Endothelial cell of umbilical vein (primary cell): ENCODE data around the gene PPM1L. TPM values are rescaled to one million over a fixed set of nuclear protein-coding genes. Genes with fewer than 3 reads are reported as not detected.

Source experiments
- BruUV-seq: library from RNA; stranded (reverse); fragments of 400-500 nt; replicated peaks from 2 replicates; lab custom pipeline; 2021; lab: Mats Ljungman, UMichigan
- CTCF ChIA-PET: fragments of 300-600, 350-600 bp; sonication (Branson Sonifier 250); formaldehyde crosslinking; loops from one replicate; lab custom pipeline; 2021; ENCODE audit warnings: antibody characterized with exemption, inconsistent platforms; lab: Charles Lee
- POLR2A ChIA-PET: fragments of 300-600, 350-600 bp; sonication (Branson Sonifier 250); formaldehyde crosslinking; loops from one replicate; lab custom pipeline; 2021; ENCODE audit warnings: antibody characterized with exemption, inconsistent platforms; lab: Charles Lee
- DNase-seq: peaks from one replicate; pipeline ENCODE4 v3.0.0-alpha.2; 2011; ENCODE audit warnings: low read depth, low spot score
- FAIRE-seq: peaks from 2 replicates; lab custom pipeline; 2011; peaks lifted over from hg19 to GRCh38; lab: Jason Lieb, UNC
- H2AFZ ChIP-seq: 2 replicates; pipeline ENCODE4 v1.6.0; 2012; ENCODE audit warnings: low read depth, low read length, control low read depth, inconsistent platforms
- H3K27ac ChIP-seq: 2 replicates; pipeline ENCODE4 v1.5.1; 2011; ENCODE audit warnings: low read depth, mild to moderate bottlenecking, control low read depth, low read length, moderate library complexity; ENCODE audit not compliant: insufficient read depth
- H3K27me3 ChIP-seq, 2 experiments: 2 replicates each; pipeline versions ENCODE4 v1.6.0 to v1.6.1; 2011; ENCODE audit warnings: low read length in 2 of 2, mixed read lengths in 1 of 2; ENCODE audit not compliant: control insufficient read depth in 2 of 2, insufficient read depth in 2 of 2
- H3K36me3 ChIP-seq, 2 experiments: 2 replicates in 1 of 2; 3 replicates in 1 of 2; pipeline ENCODE4 v1.5.1; 2011; ENCODE audit warnings: low read length in 2 of 2, mild to moderate bottlenecking in 1 of 2, moderate library complexity in 1 of 2; ENCODE audit not compliant: control insufficient read depth in 2 of 2, insufficient read depth in 2 of 2; ENCODE audit errors: extremely low read depth in 1 of 2
- H3K4me1 ChIP-seq: 3 replicates; pipeline ENCODE4 v1.5.1; 2011; ENCODE audit warnings: mild to moderate bottlenecking, low read length; ENCODE audit not compliant: control insufficient read depth, insufficient read depth; ENCODE audit errors: extremely low read depth
- H3K4me2 ChIP-seq: 2 replicates; pipeline ENCODE4 v1.6.1; 2011; ENCODE audit warnings: low read length, control low read depth, mixed read lengths; ENCODE audit not compliant: insufficient read depth
- H3K4me3 ChIP-seq, 3 experiments: fragments of 200-600 bp in 1 of 3; sonication (generic), shearing (Covaris generic) in 1 of 3; replicated peaks in 1 of 3; 2 replicates each; pipeline ENCODE4 v1.5.1; 2011 to 2016; ENCODE audit warnings: control low read depth in 3 of 3, low read length in 3 of 3, mild to moderate bottlenecking in 2 of 3, inconsistent platforms in 1 of 3, low read depth in 1 of 3, moderate library complexity in 1 of 3; ENCODE audit not compliant: insufficient read depth in 1 of 3
- H3K79me2 ChIP-seq: 2 replicates; pipeline ENCODE4 v1.6.0; 2012; ENCODE audit warnings: low read length, inconsistent platforms; ENCODE audit not compliant: control insufficient read depth, insufficient read depth
- H3K9ac ChIP-seq: replicated peaks from 2 replicates; pipeline ENCODE3; 2011; ENCODE audit warnings: low read length, control low read depth; ENCODE audit not compliant: insufficient read depth; ENCODE audit errors: extremely low read depth
- H3K9me1 ChIP-seq: replicated peaks from 3 replicates; pipeline ENCODE4 v1.6.0; 2011; ENCODE audit warnings: mild to moderate bottlenecking, low read length; ENCODE audit not compliant: control insufficient read depth, insufficient read depth; ENCODE audit errors: extremely low read depth
- H3K9me3 ChIP-seq: replicated peaks from 2 replicates; pipeline ENCODE4 v1.5.1; 2012; ENCODE audit warnings: low read length, inconsistent platforms; ENCODE audit not compliant: control insufficient read depth, insufficient read depth
- H4K20me1 ChIP-seq: replicated peaks from 2 replicates; pipeline ENCODE3; 2011; ENCODE audit warnings: mild to moderate bottlenecking, low read length; ENCODE audit not compliant: control insufficient read depth, insufficient read depth; ENCODE audit errors: extremely low read depth
- EZH2 ChIP-seq: IDR thresholded peaks from 2 replicates; pipeline ENCODE4 v1.6.1; 2012; ENCODE audit warnings: borderline replicate concordance, low read depth, mild to moderate bottlenecking, moderate library complexity, low read length, inconsistent platforms; ENCODE audit not compliant: severe bottlenecking
- FOS ChIP-seq: IDR thresholded peaks from 2 replicates; pipeline ENCODE4 v1.6.1; 2011; ENCODE audit warnings: mild to moderate bottlenecking, low read length, moderate library complexity, borderline replicate concordance; ENCODE audit not compliant: insufficient read depth
- GATA2 ChIP-seq: IDR thresholded peaks from 2 replicates; pipeline ENCODE4 v1.7.0; 2011; ENCODE audit warnings: low read depth, mild to moderate bottlenecking, moderate library complexity, mixed read lengths, low read length; ENCODE audit not compliant: insufficient read length, insufficient read depth
- JUN ChIP-seq: IDR thresholded peaks from 2 replicates; pipeline ENCODE4 v1.6.1; 2011; ENCODE audit warnings: borderline replicate concordance, low read depth; ENCODE audit not compliant: insufficient read length, insufficient read depth
- MAX ChIP-seq: IDR thresholded peaks from 2 replicates; pipeline ENCODE4 v1.6.1; 2011; ENCODE audit not compliant: insufficient read depth, insufficient read length
- MYC ChIP-seq: IDR thresholded peaks from one replicate; pipeline ENCODE4 v1.6.1; 2011; ENCODE audit warnings: mild to moderate bottlenecking, low read depth, low read length
- POLR2A ChIP-seq: IDR thresholded peaks from 2 replicates; pipeline ENCODE4 v1.6.1; 2012; ENCODE audit warnings: low read depth, mild to moderate bottlenecking, control low read depth, low read length
- POLR2AphosphoS5 ChIP-seq: IDR thresholded peaks from 2 replicates; pipeline ENCODE4 v1.6.1; 2012; ENCODE audit warnings: low read depth, mild to moderate bottlenecking, control low read depth, low read length, moderate library complexity; ENCODE audit not compliant: insufficient read depth
- dilution Hi-C: fragments of 300-500 bp; cut with MboI; formaldehyde crosslinking; loops from one replicate; pipeline ENCODE4 v1.15.0; 2019; ENCODE audit warnings: low sequenced_read_pairs; ENCODE audit not compliant: extremely low pct_ligation_motif_present
- intact Hi-C: fragments of 100-400 bp; cut with micrococcal nuclease; formaldehyde crosslinking; loops from one replicate; pipeline ENCODE4 v1.10.0; 2022
- polyA plus RNA-seq, 4 experiments: library from polyadenylated mRNA; depleted of rRNA in 3 of 4; stranded (reverse) in 3 of 4; unstranded in 1 of 4; fragments of >200 nt; gene quantifications; 2 replicates each; pipeline versions ENCODE4 v1.2.1 to v1.2.3, GENCODE V29; 2011 to 2012; ENCODE audit warnings: missing spikeins in 1 of 4
- total RNA-seq: library from RNA; stranded (reverse); gene quantifications from 2 replicates; pipeline ENCODE4 v1.2.3, GENCODE V29; 2021
- TF ChIP-seq, protein P1 (sequence below), 2 donors: IDR thresholded peaks; 1 replicate in 1 of 2; 2 replicates in 1 of 2; pipeline ENCODE4 v1.5.1; 2011; ENCODE audit warnings: low read length in 2 of 2, mild to moderate bottlenecking in 2 of 2, moderate library complexity in 2 of 2, control low read depth in 1 of 2, inconsistent platforms in 1 of 2, low read depth in 1 of 2; ENCODE audit not compliant: insufficient read depth in 1 of 2; ENCODE audit errors: extremely low read depth in 1 of 2

Gene PPM1L
- total and polyA plus RNA-seq, 2 donors (not counting 3 experiments of a cell fraction or from before 2014, with no cell fraction given): 0.63 to 2.9 TPM

DNA sequence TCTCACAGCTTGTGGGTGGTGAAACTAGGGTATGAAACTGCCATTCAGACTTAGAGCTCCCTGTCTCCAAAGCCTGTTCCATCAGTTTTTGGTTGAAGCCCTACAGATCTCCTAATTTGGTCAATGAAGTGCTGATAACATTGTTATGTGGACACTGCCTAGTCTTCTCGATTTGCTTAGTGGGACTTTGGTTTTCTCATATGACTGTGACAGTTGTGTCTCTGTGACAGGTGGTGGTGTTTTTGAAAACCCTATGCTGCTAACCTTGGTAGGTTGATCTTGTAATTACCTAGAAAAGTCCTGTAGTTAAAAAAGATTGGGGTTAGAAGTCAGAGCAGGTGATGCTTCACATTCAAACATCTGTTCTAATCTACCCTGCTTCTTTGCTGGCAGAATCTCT lies 9.2 kb downstream of the PPM1L start:
- H3K4me3 ChIP-seq: no peak overlapping the region
- CTCF ChIA-PET: no interaction called here
- H3K4me2 ChIP-seq: no peak overlapping the region
- intact Hi-C loops: no loop called here
- dilution Hi-C loops: no loop called here
- no peaks in the 10 kb centered on the region for H3K79me2 ChIP-seq
- DNase-seq (no peak), FAIRE-seq (no peak)
- H3K9me1 ChIP-seq: no peaks in the 10 kb centered on the region
- no peak overlapping the region for H3K9ac ChIP-seq
- H3K27ac ChIP-seq: no peak overlapping the region
- H3K4me1 ChIP-seq: peaks cover 4% of the 10 kb centered on the region
- TF ChIP-seq JUN: no peak
- TF ChIP-seq POLR2AphosphoS5: no peak
- TF ChIP-seq MAX: no peak
- no peaks in the 10 kb centered on the region for H3K27me3 ChIP-seq
- POLR2A ChIA-PET: no interaction called here
- H2AFZ ChIP-seq: no peak overlapping the region
- no peaks in the 10 kb centered on the region for H3K36me3 ChIP-seq
- no TSS peak for BruUV-seq
- no peaks in the 10 kb centered on the region for H4K20me1 ChIP-seq
- H3K9me3 ChIP-seq: no peaks in the 10 kb centered on the region

DNA sequence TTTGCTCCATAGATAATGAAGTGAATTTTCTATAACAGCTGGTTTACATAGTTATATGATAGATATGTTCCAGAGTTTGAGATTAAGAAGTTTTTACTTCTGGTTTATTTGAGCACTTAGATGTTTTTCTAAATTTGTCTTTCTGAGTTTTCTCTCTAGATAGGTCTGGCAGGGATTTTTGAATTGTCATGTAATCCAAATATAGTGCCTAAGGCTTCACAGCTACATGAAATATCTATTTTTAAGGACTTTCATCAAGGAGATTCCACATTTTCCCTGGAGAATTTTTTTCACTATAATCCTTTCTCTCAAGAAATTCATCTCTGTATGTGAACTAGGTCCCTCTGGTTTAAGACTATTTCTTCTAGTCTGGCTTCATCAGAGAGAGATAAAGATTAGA lies 12.0 kb downstream of the PPM1L start:
- POLR2A ChIA-PET: no interaction called here
- Histone ChIP-seq H3K79me2 (no peaks in the 10 kb centered on the region), H3K9ac (no peak overlapping the region), H3K9me1 (no peaks in the 10 kb centered on the region), H2AFZ (no peak overlapping the region), H3K27me3 (no peaks in the 10 kb centered on the region), H3K4me3 (no peak overlapping the region), H3K4me1 (peaks cover 6% of the 10 kb centered on the region), H3K27ac (no peak overlapping the region), H3K4me2 (no peak overlapping the region), H3K36me3 (no peaks in the 10 kb centered on the region), H3K9me3 (no peaks in the 10 kb centered on the region), H4K20me1 (no peaks in the 10 kb centered on the region)
- intact Hi-C loops (no loop called here), dilution Hi-C loops (no loop called here)
- TF ChIP-seq POLR2A: no peak
- no peak for TF ChIP-seq MYC
- TF ChIP-seq, protein P1, sequence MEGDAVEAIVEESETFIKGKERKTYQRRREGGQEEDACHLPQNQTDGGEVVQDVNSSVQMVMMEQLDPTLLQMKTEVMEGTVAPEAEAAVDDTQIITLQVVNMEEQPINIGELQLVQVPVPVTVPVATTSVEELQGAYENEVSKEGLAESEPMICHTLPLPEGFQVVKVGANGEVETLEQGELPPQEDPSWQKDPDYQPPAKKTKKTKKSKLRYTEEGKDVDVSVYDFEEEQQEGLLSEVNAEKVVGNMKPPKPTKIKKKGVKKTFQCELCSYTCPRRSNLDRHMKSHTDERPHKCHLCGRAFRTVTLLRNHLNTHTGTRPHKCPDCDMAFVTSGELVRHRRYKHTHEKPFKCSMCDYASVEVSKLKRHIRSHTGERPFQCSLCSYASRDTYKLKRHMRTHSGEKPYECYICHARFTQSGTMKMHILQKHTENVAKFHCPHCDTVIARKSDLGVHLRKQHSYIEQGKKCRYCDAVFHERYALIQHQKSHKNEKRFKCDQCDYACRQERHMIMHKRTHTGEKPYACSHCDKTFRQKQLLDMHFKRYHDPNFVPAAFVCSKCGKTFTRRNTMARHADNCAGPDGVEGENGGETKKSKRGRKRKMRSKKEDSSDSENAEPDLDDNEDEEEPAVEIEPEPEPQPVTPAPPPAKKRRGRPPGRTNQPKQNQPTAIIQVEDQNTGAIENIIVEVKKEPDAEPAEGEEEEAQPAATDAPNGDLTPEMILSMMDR (IDR thresholded peaks at IDR 0.05; ENCODE audit: extremely low read depth in 1 of 2, insufficient read depth in 1 of 2, low read depth in 1 of 2, low read length in 2 of 2): no peak
- no peak for TF ChIP-seq FOS
- TF ChIP-seq GATA2: no peak
- no peak for TF ChIP-seq POLR2AphosphoS5
- TF ChIP-seq EZH2: no peak
- TF ChIP-seq MAX: no peak
- TF ChIP-seq JUN: no peak
- no peak for DNase-seq
- no TSS peak for BruUV-seq
- CTCF ChIA-PET: no interaction called here
- no peak for FAIRE-seq
